ENCODE measurements around the gene ABHD15. TPM values are rescaled to one million over a fixed set of nuclear protein-coding genes. Genes with fewer than 3 reads are reported as not detected.
"Not testable (repeated sequence)": the region's sequence is repeated elsewhere in the genome, so short reads cannot be mapped to it uniquely, and the experiment has no call there.

Gene ABHD15
- total RNA-seq, 1 experiment from 2014 or later, result 11.7 TPM

- peak; percentile 61 for DNase-seq (ENCODE audit: low spot score)
Measured at GRCh38 chr17:29568331-29569244, 1.8 kb upstream of the ABHD15 start, which contains the start of gene TP53I13. TSS of gene TP53I13 (plus strand) at chr17:29568701. CDS start at chr17:29568759, 58 bp downstream.

- DNase-seq (ENCODE audit: low spot score), result peak; percentile 30
Measured at GRCh38 chr17:29567554-29568330, 905 bp upstream of the ABHD15 start.

- no peak for DNase-seq (ENCODE audit: low spot score)
Measured at GRCh38 chr17:29567304-29567553, 392 bp upstream of the ABHD15 start.

- no peak for DNase-seq (ENCODE audit: low spot score)
Measured at GRCh38 chr17:29565643-29566472, 979 bp downstream of the ABHD15 start.

GRCh38 chr17:29563816-29564215 lies 3.0 kb downstream of the ABHD15 start:
- no peak for DNase-seq (ENCODE audit: low spot score)

GRCh38 chr17:29562615-29563014 lies 4.2 kb downstream of the ABHD15 start:
- DNase-seq (ENCODE audit: low spot score), result no peak

GRCh38 chr17:29561554-29562517 lies 5.0 kb downstream of the ABHD15 start:
- no peak for DNase-seq (ENCODE audit: low spot score)

GRCh38 chr17:29560316-29560715 lies 6.5 kb downstream of the ABHD15 start:
- DNase-seq (ENCODE audit: low spot score), result no peak

- no peak for DNase-seq (ENCODE audit: low spot score)
Measured at GRCh38 chr17:29559640-29560039, 7.2 kb downstream of the ABHD15 start.

- DNase-seq (ENCODE audit: low spot score), result not testable (repeated sequence)
Measured at GRCh38 chr17:29558139-29558538, 8.7 kb downstream of the ABHD15 start.

GRCh38 chr17:29557739-29558116 lies 9.1 kb downstream of the ABHD15 start:
- DNase-seq (ENCODE audit: low spot score), result no peak

- peak; percentile 80 for DNase-seq (ENCODE audit: low spot score)
Measured at GRCh38 chr17:29557085-29557738, 9.6 kb downstream of the ABHD15 start.

- DNase-seq (ENCODE audit: low spot score), result no peak
Measured at GRCh38 chr17:29555840-29556239, 11.0 kb downstream of the ABHD15 start.

GRCh38 chr17:29549177-29549923 lies 17.5 kb downstream of the ABHD15 start:
- no peak for DNase-seq (ENCODE audit: low spot score)

GRCh38 chr17:29546830-29547229 lies 20.0 kb downstream of the ABHD15 start:
- DNase-seq (ENCODE audit: low spot score), result no peak

GRCh38 chr17:29546085-29546484 lies 20.8 kb downstream of the ABHD15 start:
- DNase-seq (ENCODE audit: low spot score), result no peak

GRCh38 chr17:29544066-29544465 lies 22.8 kb downstream of the ABHD15 start:
- DNase-seq (ENCODE audit: low spot score), result no peak

- no peak for DNase-seq (ENCODE audit: low spot score)
Measured at GRCh38 chr17:29533976-29534375, 32.9 kb downstream of the ABHD15 start.

GRCh38 chr17:29526322-29526721 lies 40.5 kb downstream of the ABHD15 start:
- no peak for DNase-seq (ENCODE audit: low spot score)

- no peak for DNase-seq (ENCODE audit: low spot score)
Measured at GRCh38 chr17:29524692-29525091, 42.1 kb downstream of the ABHD15 start.

All from A172 (cell line).